CD4-positive, alpha-beta T cell (primary cell): ENCODE results near the gene DDRGK1. TPM values are rescaled to one million over a fixed set of nuclear protein-coding genes. Genes with fewer than 3 reads are reported as not detected.
A peak's percentile ranks its signal among the peaks of the same experiment; 100 is the strongest.

Experiments used
- ATAC-seq: fragments of 200-7000 bp; cut with Tn5 transposase; one replicate; pipeline ENCODE4 v1.10.0; 2022; ENCODE audit warnings: mild to moderate bottlenecking; ENCODE audit not compliant: poor library complexity
- CTCF ChIA-PET: fragments of 350-600 bp; sonication (Branson Sonifier 250); formaldehyde crosslinking; loops from one replicate; lab custom pipeline; 2021; ENCODE audit warnings: antibody characterized with exemption, inconsistent platforms; lab: Charles Lee
- POLR2A ChIA-PET: fragments of 350-600 bp; sonication (Branson Sonifier 250); formaldehyde crosslinking; loops from one replicate; lab custom pipeline; 2021; ENCODE audit warnings: antibody characterized with exemption, inconsistent platforms; lab: Charles Lee
- DNase-seq, 14 experiments: peaks; one replicate each; pipeline ENCODE4 v3.0.0-alpha.2; 2013 to 2020; ENCODE audit warnings: mixed read lengths in 2 of 14
- H3K27ac ChIP-seq, 2 donors: one replicate each; pipeline versions ENCODE4 v1.5.1 to v1.7.0; 2013; ENCODE audit warnings: low read length in 2 of 2, low read depth in 1 of 2, mild to moderate bottlenecking in 1 of 2
- H3K27me3 ChIP-seq, 2 experiments: 1 replicate in 1 of 2; 2 replicates in 1 of 2; pipeline versions ENCODE4 v1.6.1 to v1.7.0; 2013; ENCODE audit warnings: low read length in 2 of 2, control low read depth in 1 of 2, mild to moderate bottlenecking in 1 of 2, moderate library complexity in 1 of 2; ENCODE audit not compliant: insufficient read depth in 2 of 2, control insufficient read depth in 1 of 2
- H3K36me3 ChIP-seq: one replicate; pipeline ENCODE4 v1.6.1; 2013; ENCODE audit warnings: low read length, control low read depth; ENCODE audit not compliant: insufficient read depth
- H3K4me1 ChIP-seq: one replicate; pipeline ENCODE4 v1.6.1; 2013; ENCODE audit warnings: low read length, control low read depth; ENCODE audit not compliant: insufficient read depth
- H3K4me3 ChIP-seq: one replicate; pipeline ENCODE4 v1.5.1; 2013; ENCODE audit warnings: mild to moderate bottlenecking, low read length, moderate library complexity
- H3K9me3 ChIP-seq, 2 experiments: 1 replicate in 1 of 2; 2 replicates in 1 of 2; pipeline versions ENCODE4 v1.6.1 to v1.7.0; 2013; ENCODE audit warnings: low read length in 2 of 2, mild to moderate bottlenecking in 2 of 2, control low read depth in 1 of 2, moderate library complexity in 1 of 2; ENCODE audit not compliant: control insufficient read depth in 1 of 2, insufficient read depth in 1 of 2
- H3K27ac Mint-ChIP-seq: one replicate; pipeline ENCODE4 v1.8.0; 2020; ENCODE audit warnings: mixed read lengths
- H3K27me3 Mint-ChIP-seq: one replicate; pipeline ENCODE4 v1.8.0; 2021; ENCODE audit warnings: mixed read lengths
- H3K36me3 Mint-ChIP-seq: one replicate; pipeline ENCODE4 v1.8.0; 2021; ENCODE audit warnings: low read depth, mixed read lengths
- H3K4me1 Mint-ChIP-seq: one replicate; pipeline ENCODE4 v1.8.0; 2021; ENCODE audit warnings: low read depth, mixed read lengths
- H3K4me3 Mint-ChIP-seq: one replicate; pipeline ENCODE4 v1.8.0; 2020; ENCODE audit warnings: mild to moderate bottlenecking, mixed read lengths
- H3K9me3 Mint-ChIP-seq: one replicate; pipeline ENCODE4 v1.8.0; 2020; ENCODE audit warnings: mixed read lengths
- intact Hi-C, 2 experiments: fragments of 100-400 bp; cut with DNase I in 1 of 2; cut with micrococcal nuclease in 1 of 2; formaldehyde crosslinking; loops; one replicate each; pipeline versions ENCODE4 v1.15.1 to v1.9.0; 2023 to 2025; cut with DNase I, micrococcal nuclease
- total RNA-seq, 174 experiments: library from RNA in 2 of 174; stranded (reverse) in 2 of 174; gene quantifications; one replicate each; pipeline ENCODE4 v1.2.3 and lab custom pipeline; 2021 to 2026
- TF ChIP-seq, protein P1 (sequence below): fragments of 200-600 bp; IDR thresholded peaks from one replicate; pipeline ENCODE4 v1.8.0; 2022; ENCODE audit warnings: antibody characterized with exemption, mild to moderate bottlenecking

DDRGK1 gene
- total RNA-seq, 2 experiments from 2014 or later: 40.7 to 43.4 TPM

- H3K27me3 ChIP-seq: peaks cover 18 to 28% of the 10 kb centered on the region in 2 experiments
- H3K36me3 Mint-ChIP-seq: peaks cover 7% of the 10 kb centered on the region
- peaks cover 4% of the 10 kb centered on the region for H3K4me1 Mint-ChIP-seq
- H3K4me3 ChIP-seq: peak overlapping the region; percentile 19
- DNase-seq (no peak), ATAC-seq (no peak)
- CTCF ChIA-PET: interaction anchor here (1.1 to 1.6 kb wide), 3 partner anchors 10 to 31 kb away, joined by 3 to 4 read pairs (median 4); partner anchors contain the start of gene SLC4A11
- H3K4me3 Mint-ChIP-seq: no peak overlapping the region
- intact Hi-C loops: no loop called here
- no peak overlapping the region for H3K27ac Mint-ChIP-seq
- peaks cover 4% of the 10 kb centered on the region for H3K36me3 ChIP-seq
- POLR2A ChIA-PET: interaction anchor here (0.6 to 2.1 kb wide), 4 partner anchors 10 to 54 kb away, joined by 3 to 8 read pairs (median 6); partner anchors contain the start of genes ITPA and SLC4A11
- TF ChIP-seq, protein P1, sequence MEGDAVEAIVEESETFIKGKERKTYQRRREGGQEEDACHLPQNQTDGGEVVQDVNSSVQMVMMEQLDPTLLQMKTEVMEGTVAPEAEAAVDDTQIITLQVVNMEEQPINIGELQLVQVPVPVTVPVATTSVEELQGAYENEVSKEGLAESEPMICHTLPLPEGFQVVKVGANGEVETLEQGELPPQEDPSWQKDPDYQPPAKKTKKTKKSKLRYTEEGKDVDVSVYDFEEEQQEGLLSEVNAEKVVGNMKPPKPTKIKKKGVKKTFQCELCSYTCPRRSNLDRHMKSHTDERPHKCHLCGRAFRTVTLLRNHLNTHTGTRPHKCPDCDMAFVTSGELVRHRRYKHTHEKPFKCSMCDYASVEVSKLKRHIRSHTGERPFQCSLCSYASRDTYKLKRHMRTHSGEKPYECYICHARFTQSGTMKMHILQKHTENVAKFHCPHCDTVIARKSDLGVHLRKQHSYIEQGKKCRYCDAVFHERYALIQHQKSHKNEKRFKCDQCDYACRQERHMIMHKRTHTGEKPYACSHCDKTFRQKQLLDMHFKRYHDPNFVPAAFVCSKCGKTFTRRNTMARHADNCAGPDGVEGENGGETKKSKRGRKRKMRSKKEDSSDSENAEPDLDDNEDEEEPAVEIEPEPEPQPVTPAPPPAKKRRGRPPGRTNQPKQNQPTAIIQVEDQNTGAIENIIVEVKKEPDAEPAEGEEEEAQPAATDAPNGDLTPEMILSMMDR: no peak
- H3K9me3 ChIP-seq: peaks cover 0 to 9% of the 10 kb centered on the region in 2 experiments
- peaks cover 13% of the 10 kb centered on the region for H3K4me1 ChIP-seq
- peaks cover 59% of the 10 kb centered on the region for H3K27me3 Mint-ChIP-seq
- H3K9me3 Mint-ChIP-seq: no peaks in the 10 kb centered on the region
- H3K27ac ChIP-seq: no peak overlapping the region
Measured at GRCh38 chr20:3248993-3249347, 44.5 kb upstream of the DDRGK1 start.

DNA sequence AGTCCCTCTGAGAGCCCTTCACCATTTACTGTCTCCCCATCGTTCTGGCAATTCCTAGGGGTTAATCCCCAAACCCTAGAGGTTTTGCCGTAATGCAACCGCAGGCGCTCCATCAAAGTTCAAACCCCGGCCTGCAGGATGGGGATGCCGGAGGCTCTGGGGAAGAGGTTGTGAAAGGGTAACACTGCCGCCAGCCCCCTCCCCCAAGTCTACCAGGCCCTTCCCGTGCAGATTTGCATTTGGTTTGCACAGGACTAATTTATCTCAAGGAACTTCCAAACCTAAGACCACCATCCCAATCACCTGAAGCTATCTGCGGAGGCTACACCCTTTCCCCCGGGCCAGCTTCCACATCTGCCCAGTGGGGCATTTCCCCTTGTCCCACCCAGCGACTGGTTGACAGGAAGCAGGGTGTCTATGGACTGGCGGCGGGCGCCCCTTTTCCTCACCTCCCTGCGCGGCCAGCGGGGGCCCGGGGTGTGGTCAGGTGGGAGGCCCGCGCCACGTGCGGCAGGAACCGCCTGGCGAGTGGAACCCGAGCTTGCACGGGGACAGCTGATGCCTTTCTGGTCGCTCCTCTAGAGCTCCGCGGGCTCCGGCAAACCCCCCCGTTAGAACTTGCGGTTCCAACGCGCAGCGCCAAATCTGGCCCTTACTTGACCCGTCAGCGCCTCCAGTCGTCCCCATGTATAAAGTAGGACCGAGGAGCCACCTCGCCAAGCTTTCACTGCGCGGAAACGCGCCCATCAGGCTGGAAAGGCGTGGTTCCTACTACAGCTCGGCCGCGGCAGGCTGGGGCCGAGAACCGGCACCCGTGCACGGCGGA lies 43.9 kb upstream of the DDRGK1 start:
- Mint-ChIP-seq H3K27me3 (peaks cover 64% of the 10 kb centered on the region), H3K4me1 (peaks cover 4% of the 10 kb centered on the region), H3K4me3 (no peak overlapping the region), H3K36me3 (peaks cover 7% of the 10 kb centered on the region), H3K9me3 (no peaks in the 10 kb centered on the region), H3K27ac (no peak overlapping the region)
- Histone ChIP-seq H3K9me3 (peaks cover 0 to 9% of the 10 kb centered on the region in 2 experiments), H3K27ac (no peak overlapping the region), H3K4me1 (peaks cover 13% of the 10 kb centered on the region), H3K36me3 (peaks cover 1% of the 10 kb centered on the region), H3K27me3 (peaks cover 18 to 32% of the 10 kb centered on the region in 2 experiments), H3K4me3 (peak overlapping the region; percentile 19)
- TF ChIP-seq, protein P1: no peak
- DNase-seq: peak in 6 of 14 experiments; percentile 5 to 43 (median 24)
- CTCF ChIA-PET: interaction anchor here (1.1 to 1.6 kb wide), 3 partner anchors 10 to 30 kb away, joined by 3 to 4 read pairs (median 4); partner anchors contain the start of gene SLC4A11
- POLR2A ChIA-PET: interaction anchor here (0.6 to 2.1 kb wide), 4 partner anchors 8 to 39 kb away, joined by 3 to 8 read pairs (median 6); partner anchors contain the start of genes ITPA and SLC4A11
- ATAC-seq: peak; percentile 26
- intact Hi-C loops: no loop called here

- POLR2A ChIA-PET: interaction anchor here (0.6 to 2.1 kb wide), 3 partner anchors 8 to 25 kb away, joined by 3 to 8 read pairs (median 8); partner anchors contain the start of gene SLC4A11
Measured at GRCh38 chr20:3247638-3248037, 43.2 kb upstream of the DDRGK1 start.

More at GRCh38 chr20:3247638-3248037, 43.2 kb upstream of the DDRGK1 start:
- Mint-ChIP-seq H3K27ac (no peak overlapping the region), H3K4me1 (peaks cover 4% of the 10 kb centered on the region), H3K36me3 (peaks cover 5% of the 10 kb centered on the region), H3K4me3 (no peak overlapping the region), H3K9me3 (no peaks in the 10 kb centered on the region), H3K27me3 (peaks cover 62% of the 10 kb centered on the region)
- Histone ChIP-seq H3K4me3 (no peak overlapping the region), H3K27me3 (peaks cover 17 to 32% of the 10 kb centered on the region in 2 experiments), H3K27ac (no peak overlapping the region), H3K9me3 (peaks cover 0 to 9% of the 10 kb centered on the region in 2 experiments), H3K36me3 (no peaks in the 10 kb centered on the region), H3K4me1 (peaks cover 13% of the 10 kb centered on the region)
- CTCF ChIA-PET: no interaction called here
- intact Hi-C loops: no loop called here
- DNase-seq: no peak
- ATAC-seq: no peak
- TF ChIP-seq, protein P1: no peak
